GM12878 (cell line): Measurements from ENCODE around the gene KCNK1. TPM values are rescaled to one million over a fixed set of nuclear protein-coding genes. Genes with fewer than 3 reads are reported as not detected.
A peak's percentile ranks its signal among the peaks of the same experiment; 100 is the strongest.

ENCODE experiments used
- CREB1 ChIP-seq: IDR thresholded peaks from 2 replicates; pipeline ENCODE4 v1.6.1; 2012; ENCODE audit warnings: low read depth, mild to moderate bottlenecking, inconsistent platforms
- ETV6 ChIP-seq, 2 experiments: fragments of 450-650 bp in 1 of 2; IDR thresholded peaks in 1 of 2; conservative IDR thresholded peaks in 1 of 2; 2 replicates each; pipeline ENCODE4 v1.6.1; 2014; ENCODE audit warnings: antibody characterized with exemption in 1 of 2, borderline replicate concordance in 1 of 2, low read depth in 1 of 2, mild to moderate bottlenecking in 1 of 2, moderate library complexity in 1 of 2
- GATAD2B ChIP-seq: fragments of 450-650 bp; conservative IDR thresholded peaks from 2 replicates; pipeline ENCODE4 v1.6.1; 2017; ENCODE audit warnings: low read depth, mild to moderate bottlenecking, moderate library complexity
- IKZF1 ChIP-seq: fragments of 450-650 bp; conservative IDR thresholded peaks from 2 replicates; pipeline ENCODE4 v1.6.1; 2017; ENCODE audit warnings: antibody characterized with exemption, mild to moderate bottlenecking
- NFIC ChIP-seq: IDR thresholded peaks from 2 replicates; pipeline ENCODE4 v1.6.1; 2012; ENCODE audit warnings: low read depth, mild to moderate bottlenecking, inconsistent platforms, low read length, moderate library complexity
- PKNOX1 ChIP-seq: fragments of 450-650 bp; IDR thresholded peaks from 2 replicates; pipeline ENCODE4 v1.6.1; 2016; ENCODE audit warnings: mild to moderate bottlenecking
- RB1 ChIP-seq: fragments of 450-650 bp; formaldehyde crosslinking; IDR thresholded peaks from 2 replicates; pipeline ENCODE4 v1.6.1; 2017; ENCODE audit warnings: mild to moderate bottlenecking, borderline replicate concordance
- RELA ChIP-seq: fragments of 450-650 bp; IDR thresholded peaks from 2 replicates; pipeline ENCODE4 v1.8.0; 2014; ENCODE audit warnings: borderline replicate concordance; ENCODE audit not compliant: partially characterized antibody
- SPI1 ChIP-seq: IDR thresholded peaks from 2 replicates; pipeline ENCODE4 v1.6.1; 2011; ENCODE audit warnings: low read depth, mild to moderate bottlenecking, low read length, moderate library complexity, borderline replicate concordance; ENCODE audit not compliant: insufficient read depth
- SREBF1 ChIP-seq: IDR thresholded peaks from 2 replicates; pipeline ENCODE4 v1.6.1; 2012; ENCODE audit warnings: mild to moderate bottlenecking, low read length
- STAT1 ChIP-seq: fragments of 450-650 bp; conservative IDR thresholded peaks from 2 replicates; pipeline ENCODE4 v1.6.1; 2014; ENCODE audit warnings: antibody characterized with exemption, mild to moderate bottlenecking
- TCF3 ChIP-seq: IDR thresholded peaks from 2 replicates; pipeline ENCODE4 v1.6.1; 2012; ENCODE audit warnings: low read depth, mild to moderate bottlenecking, low read length, borderline replicate concordance; ENCODE audit not compliant: insufficient read depth
- ZBTB40 ChIP-seq: fragments of 450-650 bp; IDR thresholded peaks from 2 replicates; pipeline ENCODE4 v1.6.1; 2016; ENCODE audit warnings: mild to moderate bottlenecking, moderate library complexity, borderline replicate concordance
- ZNF274 ChIP-seq: IDR thresholded peaks from one replicate; pipeline ENCODE4 v1.8.0; 2011; ENCODE audit not compliant: insufficient read length, insufficient read depth
- polyA plus RNA-seq, 11 experiments: library from polyadenylated mRNA; depleted of rRNA in 4 of 11; unstranded in 6 of 11; stranded (reverse) in 5 of 11; fragments of >200 nt; fragmentation: Nextera tagmentation in 4 of 11; fragmentation: Illumina TruSeq in 1 of 11; extraction: Ambion mirVana in 4 of 11; extraction: Trizol in 1 of 11; gene quantifications; 1 replicate in 1 of 11; 2 replicates in 10 of 11; pipeline versions ENCODE4 v1.2.1 to v1.2.3, GENCODE V29; 2011 to 2016; ENCODE audit warnings: inconsistent platforms in 2 of 11, missing spikeins in 2 of 11, low read depth in 1 of 11
- total RNA-seq, 4 experiments: library from RNA; depleted of rRNA in 3 of 4; stranded (reverse); fragments of >200 nt in 3 of 4; fragmentation: Illumina TruSeq in 1 of 4; extraction: Trizol in 1 of 4; gene quantifications; 2 replicates each; pipeline versions ENCODE4 v1.2.1 to v1.2.3, GENCODE V29; 2013 to 2021
- TF ChIP-seq, protein P1 (sequence below): fragments of 450-650 bp; IDR thresholded peaks from 2 replicates; pipeline ENCODE4 v1.6.1; 2017; ENCODE audit warnings: antibody characterized with exemption, mild to moderate bottlenecking, moderate library complexity

The KCNK1 gene
- total and polyA plus RNA-seq, 10 of the 15 experiments (the other 5 are each of a cell fraction or from before 2014, with no cell fraction given) = 9.4 to 27.6 (median 15.1) TPM

- TF ChIP-seq ZBTB40 = no peak
- peak; percentile 95 for TF ChIP-seq TCF3
- TF ChIP-seq ETV6 (conservative IDR thresholded peaks at IDR 0.05 in 1 of 2, IDR thresholded peaks at IDR 0.05 in 1 of 2; ENCODE audit: borderline replicate concordance in 1 of 2, low read depth in 1 of 2) = peak in 1 of 2 experiments; percentile 68; a peak in 1 of 4 replicates
- peak; percentile 91 for TF ChIP-seq NFIC
- TF ChIP-seq SREBF1 = no peak
- TF ChIP-seq, protein P1, sequence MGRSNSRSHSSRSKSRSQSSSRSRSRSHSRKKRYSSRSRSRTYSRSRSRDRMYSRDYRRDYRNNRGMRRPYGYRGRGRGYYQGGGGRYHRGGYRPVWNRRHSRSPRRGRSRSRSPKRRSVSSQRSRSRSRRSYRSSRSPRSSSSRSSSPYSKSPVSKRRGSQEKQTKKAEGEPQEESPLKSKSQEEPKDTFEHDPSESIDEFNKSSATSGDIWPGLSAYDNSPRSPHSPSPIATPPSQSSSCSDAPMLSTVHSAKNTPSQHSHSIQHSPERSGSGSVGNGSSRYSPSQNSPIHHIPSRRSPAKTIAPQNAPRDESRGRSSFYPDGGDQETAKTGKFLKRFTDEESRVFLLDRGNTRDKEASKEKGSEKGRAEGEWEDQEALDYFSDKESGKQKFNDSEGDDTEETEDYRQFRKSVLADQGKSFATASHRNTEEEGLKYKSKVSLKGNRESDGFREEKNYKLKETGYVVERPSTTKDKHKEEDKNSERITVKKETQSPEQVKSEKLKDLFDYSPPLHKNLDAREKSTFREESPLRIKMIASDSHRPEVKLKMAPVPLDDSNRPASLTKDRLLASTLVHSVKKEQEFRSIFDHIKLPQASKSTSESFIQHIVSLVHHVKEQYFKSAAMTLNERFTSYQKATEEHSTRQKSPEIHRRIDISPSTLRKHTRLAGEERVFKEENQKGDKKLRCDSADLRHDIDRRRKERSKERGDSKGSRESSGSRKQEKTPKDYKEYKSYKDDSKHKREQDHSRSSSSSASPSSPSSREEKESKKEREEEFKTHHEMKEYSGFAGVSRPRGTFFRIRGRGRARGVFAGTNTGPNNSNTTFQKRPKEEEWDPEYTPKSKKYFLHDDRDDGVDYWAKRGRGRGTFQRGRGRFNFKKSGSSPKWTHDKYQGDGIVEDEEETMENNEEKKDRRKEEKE = no peak
- peak; percentile 83 for TF ChIP-seq IKZF1
- no peak for TF ChIP-seq STAT1
- TF ChIP-seq RB1 = no peak
- TF ChIP-seq ZNF274 = no peak
- TF ChIP-seq PKNOX1 = no peak
- peak; percentile 47; the same call in 1 of the 2 replicates for TF ChIP-seq CREB1
- TF ChIP-seq RELA = no peak
- TF ChIP-seq SPI1 = peak; percentile 4; the same call in 1 of the 2 replicates
- 0 out of 2 replicates have a peak, but pooled peaks have one; percentile 20 for TF ChIP-seq GATAD2B
Observed at GRCh38 chr1:233675893-233676292, 62.0 kb downstream of the KCNK1 start (continued).
